CD4-positive, alpha-beta T cell (primary cell): ENCODE measurements around the gene CLGN. TPM values are rescaled to one million over a fixed set of nuclear protein-coding genes. Genes with fewer than 3 reads are reported as not detected.

Source experiments
- ATAC-seq: fragments of 200-7000 bp; cut with Tn5 transposase; one replicate; pipeline ENCODE4 v1.10.0; 2022; ENCODE audit warnings: mild to moderate bottlenecking; ENCODE audit not compliant: poor library complexity
- CTCF ChIA-PET: fragments of 350-600 bp; sonication (Branson Sonifier 250); formaldehyde crosslinking; loops from one replicate; lab custom pipeline; 2021; ENCODE audit warnings: antibody characterized with exemption, inconsistent platforms; lab: Charles Lee
- POLR2A ChIA-PET: fragments of 350-600 bp; sonication (Branson Sonifier 250); formaldehyde crosslinking; loops from one replicate; lab custom pipeline; 2021; ENCODE audit warnings: antibody characterized with exemption, inconsistent platforms; lab: Charles Lee
- DNase-seq, 14 experiments: peaks; one replicate each; pipeline ENCODE4 v3.0.0-alpha.2; 2013 to 2020; ENCODE audit warnings: mixed read lengths in 2 of 14
- H3K27ac ChIP-seq, 2 donors: one replicate each; pipeline versions ENCODE4 v1.5.1 to v1.7.0; 2013; ENCODE audit warnings: low read length in 2 of 2, low read depth in 1 of 2, mild to moderate bottlenecking in 1 of 2
- H3K27me3 ChIP-seq, 2 experiments: 1 replicate in 1 of 2; 2 replicates in 1 of 2; pipeline versions ENCODE4 v1.6.1 to v1.7.0; 2013; ENCODE audit warnings: low read length in 2 of 2, control low read depth in 1 of 2, mild to moderate bottlenecking in 1 of 2, moderate library complexity in 1 of 2; ENCODE audit not compliant: insufficient read depth in 2 of 2, control insufficient read depth in 1 of 2
- H3K36me3 ChIP-seq: one replicate; pipeline ENCODE4 v1.6.1; 2013; ENCODE audit warnings: low read length, control low read depth; ENCODE audit not compliant: insufficient read depth
- H3K4me1 ChIP-seq: one replicate; pipeline ENCODE4 v1.6.1; 2013; ENCODE audit warnings: low read length, control low read depth; ENCODE audit not compliant: insufficient read depth
- H3K4me3 ChIP-seq: one replicate; pipeline ENCODE4 v1.5.1; 2013; ENCODE audit warnings: mild to moderate bottlenecking, low read length, moderate library complexity
- H3K9me3 ChIP-seq, 2 experiments: 1 replicate in 1 of 2; 2 replicates in 1 of 2; pipeline versions ENCODE4 v1.6.1 to v1.7.0; 2013; ENCODE audit warnings: low read length in 2 of 2, mild to moderate bottlenecking in 2 of 2, control low read depth in 1 of 2, moderate library complexity in 1 of 2; ENCODE audit not compliant: control insufficient read depth in 1 of 2, insufficient read depth in 1 of 2
- H3K27ac Mint-ChIP-seq: one replicate; pipeline ENCODE4 v1.8.0; 2020; ENCODE audit warnings: mixed read lengths
- H3K27me3 Mint-ChIP-seq: one replicate; pipeline ENCODE4 v1.8.0; 2021; ENCODE audit warnings: mixed read lengths
- H3K36me3 Mint-ChIP-seq: one replicate; pipeline ENCODE4 v1.8.0; 2021; ENCODE audit warnings: low read depth, mixed read lengths
- H3K4me1 Mint-ChIP-seq: one replicate; pipeline ENCODE4 v1.8.0; 2021; ENCODE audit warnings: low read depth, mixed read lengths
- H3K4me3 Mint-ChIP-seq: one replicate; pipeline ENCODE4 v1.8.0; 2020; ENCODE audit warnings: mild to moderate bottlenecking, mixed read lengths
- H3K9me3 Mint-ChIP-seq: one replicate; pipeline ENCODE4 v1.8.0; 2020; ENCODE audit warnings: mixed read lengths
- intact Hi-C, 2 experiments: fragments of 100-400 bp; cut with DNase I in 1 of 2; cut with micrococcal nuclease in 1 of 2; formaldehyde crosslinking; loops; one replicate each; pipeline versions ENCODE4 v1.15.1 to v1.9.0; 2023 to 2025; cut with DNase I, micrococcal nuclease
- total RNA-seq, 174 experiments: library from RNA in 2 of 174; stranded (reverse) in 2 of 174; gene quantifications; one replicate each; pipeline ENCODE4 v1.2.3 and lab custom pipeline; 2021 to 2026
- TF ChIP-seq, protein P1 (sequence below): fragments of 200-600 bp; IDR thresholded peaks from one replicate; pipeline ENCODE4 v1.8.0; 2022; ENCODE audit warnings: antibody characterized with exemption, mild to moderate bottlenecking

Gene CLGN
- total RNA-seq, 2 experiments from 2014 or later = not detected

GRCh38 chr4:140363558-140363957 lies 63.9 kb downstream of the CLGN start:
- Histone ChIP-seq H3K27ac (no peak overlapping the region), H3K9me3 (no peaks in the 10 kb centered on the region), H3K4me3 (no peak overlapping the region), H3K4me1 (no peaks in the 10 kb centered on the region), H3K27me3 (no peaks in the 10 kb centered on the region), H3K36me3 (no peaks in the 10 kb centered on the region)
- Mint-ChIP-seq H3K4me1 (no peaks in the 10 kb centered on the region), H3K4me3 (no peak overlapping the region), H3K27me3 (no peaks in the 10 kb centered on the region), H3K36me3 (no peaks in the 10 kb centered on the region), H3K27ac (no peak overlapping the region), H3K9me3 (no peaks in the 10 kb centered on the region)
- ChIA-PET CTCF (interaction anchor here (1.2 kb wide), 1 partner anchor 9 kb away, joined by 3 read pairs; no protein-coding TSS in a partner anchor), POLR2A (interaction anchor here (3.2 kb wide), 1 partner anchor 9 kb away, joined by 14 read pairs; the partner anchor contains the start of gene SCOC)
- DNase-seq (no peak), ATAC-seq (no peak)
- intact Hi-C loops = loop anchor here (5.0 to 10.0 kb wide), 3 partner anchors 211 to 1189 kb away; partner anchors contain the start of genes ELF2 (in 1 of the 2) and MAML3 (in 1 of the 2)
- TF ChIP-seq, protein P1, sequence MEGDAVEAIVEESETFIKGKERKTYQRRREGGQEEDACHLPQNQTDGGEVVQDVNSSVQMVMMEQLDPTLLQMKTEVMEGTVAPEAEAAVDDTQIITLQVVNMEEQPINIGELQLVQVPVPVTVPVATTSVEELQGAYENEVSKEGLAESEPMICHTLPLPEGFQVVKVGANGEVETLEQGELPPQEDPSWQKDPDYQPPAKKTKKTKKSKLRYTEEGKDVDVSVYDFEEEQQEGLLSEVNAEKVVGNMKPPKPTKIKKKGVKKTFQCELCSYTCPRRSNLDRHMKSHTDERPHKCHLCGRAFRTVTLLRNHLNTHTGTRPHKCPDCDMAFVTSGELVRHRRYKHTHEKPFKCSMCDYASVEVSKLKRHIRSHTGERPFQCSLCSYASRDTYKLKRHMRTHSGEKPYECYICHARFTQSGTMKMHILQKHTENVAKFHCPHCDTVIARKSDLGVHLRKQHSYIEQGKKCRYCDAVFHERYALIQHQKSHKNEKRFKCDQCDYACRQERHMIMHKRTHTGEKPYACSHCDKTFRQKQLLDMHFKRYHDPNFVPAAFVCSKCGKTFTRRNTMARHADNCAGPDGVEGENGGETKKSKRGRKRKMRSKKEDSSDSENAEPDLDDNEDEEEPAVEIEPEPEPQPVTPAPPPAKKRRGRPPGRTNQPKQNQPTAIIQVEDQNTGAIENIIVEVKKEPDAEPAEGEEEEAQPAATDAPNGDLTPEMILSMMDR = no peak

- Histone ChIP-seq H3K4me1 (no peaks in the 10 kb centered on the region), H3K36me3 (no peaks in the 10 kb centered on the region), H3K4me3 (no peak overlapping the region), H3K9me3 (no peaks in the 10 kb centered on the region), H3K27ac (no peak overlapping the region), H3K27me3 (no peaks in the 10 kb centered on the region)
- Mint-ChIP-seq H3K27ac (no peak overlapping the region), H3K9me3 (no peaks in the 10 kb centered on the region), H3K4me3 (no peak overlapping the region), H3K4me1 (no peaks in the 10 kb centered on the region), H3K27me3 (no peaks in the 10 kb centered on the region), H3K36me3 (no peaks in the 10 kb centered on the region)
- intact Hi-C loops = loop anchor here (5.0 to 10.0 kb wide), 3 partner anchors 211 to 1188 kb away; partner anchors contain the start of genes ELF2 (in 1 of the 2) and MAML3 (in 1 of the 2)
- no peak for DNase-seq
- POLR2A ChIA-PET = interaction anchor here (3.2 kb wide), 1 partner anchor 10 kb away, joined by 14 read pairs; the partner anchor contains the start of gene SCOC
- CTCF ChIA-PET = interaction anchor here (1.1 kb wide), 1 partner anchor 351 kb away, joined by 3 read pairs; no protein-coding TSS in a partner anchor
- TF ChIP-seq, protein P1 = no peak
- no peak for ATAC-seq
Observed at GRCh38 chr4:140363051-140363450, 64.4 kb downstream of the CLGN start.

GRCh38 chr4:140361099-140361498 lies 66.3 kb downstream of the CLGN start:
- no peak for DNase-seq
- H3K27ac Mint-ChIP-seq = no peak overlapping the region
- H3K27me3 Mint-ChIP-seq = no peaks in the 10 kb centered on the region
- TF ChIP-seq, protein P1 = no peak
- no peaks in the 10 kb centered on the region for H3K4me1 Mint-ChIP-seq
- no peaks in the 10 kb centered on the region for H3K36me3 Mint-ChIP-seq
- POLR2A ChIA-PET = interaction anchor here (2.5 kb wide), 1 partner anchor 12 kb away, joined by 24 read pairs; the partner anchor contains the start of gene SCOC
- H3K9me3 Mint-ChIP-seq = no peaks in the 10 kb centered on the region
- intact Hi-C loops = loop anchor here (2.0 to 10.0 kb wide), 4 partner anchors 209 to 1186 kb away; partner anchors contain the start of genes ELF2 (in 1 of the 2) and MAML3 (in 1 of the 2)
- Histone ChIP-seq H3K9me3 (no peaks in the 10 kb centered on the region), H3K4me1 (no peaks in the 10 kb centered on the region), H3K4me3 (no peak overlapping the region), H3K36me3 (no peaks in the 10 kb centered on the region), H3K27ac (no peak overlapping the region), H3K27me3 (no peaks in the 10 kb centered on the region)
- no peak overlapping the region for H3K4me3 Mint-ChIP-seq
- ATAC-seq = no peak
- CTCF ChIA-PET = interaction anchor here (1.2 to 3.1 kb wide), 3 partner anchors 8 to 20 kb away, joined by 3 to 41 read pairs (median 15); partner anchors contain the start of gene SCOC
